Gastroesophageal sphincter (tissue), 3 donors: ENCODE results near the gene KCTD12.

Source experiments
- EP300 ChIP-seq: sonication (generic); formaldehyde crosslinking; IDR thresholded peaks from one replicate; pipeline ENCODE4 v1.6.1; 2017; ENCODE audit warnings: antibody characterized with exemption, mild to moderate bottlenecking
- TF ChIP-seq, protein P1 (sequence below), 4 experiments: fragments of 200-600 bp in 2 of 4; fragments of 450-650 bp in 2 of 4; sonication (generic) in 1 of 4; IDR thresholded peaks; one replicate each; pipeline ENCODE4 v1.5.1; 2017 to 2019; ENCODE audit warnings: antibody characterized with exemption in 4 of 4, mild to moderate bottlenecking in 2 of 4, moderate library complexity in 2 of 4

DNA sequence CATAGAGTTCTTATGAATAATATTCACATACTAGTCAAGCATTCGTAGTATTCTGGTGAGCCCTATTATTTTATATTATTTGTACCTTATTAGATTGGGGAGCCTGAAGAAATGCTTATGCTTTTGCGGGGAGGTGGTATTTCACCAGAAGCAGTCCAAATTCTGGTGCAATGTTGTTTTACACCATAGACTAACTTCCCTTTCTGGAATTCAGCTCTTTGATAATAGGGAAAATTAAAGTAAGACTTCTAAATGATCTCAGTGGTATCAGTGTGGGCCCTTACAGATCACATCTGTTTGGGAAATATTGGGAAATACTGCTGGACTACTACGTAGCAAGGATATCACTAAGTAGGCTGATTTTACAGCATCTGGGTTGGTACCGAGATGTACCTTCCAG, 34.2 kb downstream of the KCTD12 start:
- TF ChIP-seq, protein P1, sequence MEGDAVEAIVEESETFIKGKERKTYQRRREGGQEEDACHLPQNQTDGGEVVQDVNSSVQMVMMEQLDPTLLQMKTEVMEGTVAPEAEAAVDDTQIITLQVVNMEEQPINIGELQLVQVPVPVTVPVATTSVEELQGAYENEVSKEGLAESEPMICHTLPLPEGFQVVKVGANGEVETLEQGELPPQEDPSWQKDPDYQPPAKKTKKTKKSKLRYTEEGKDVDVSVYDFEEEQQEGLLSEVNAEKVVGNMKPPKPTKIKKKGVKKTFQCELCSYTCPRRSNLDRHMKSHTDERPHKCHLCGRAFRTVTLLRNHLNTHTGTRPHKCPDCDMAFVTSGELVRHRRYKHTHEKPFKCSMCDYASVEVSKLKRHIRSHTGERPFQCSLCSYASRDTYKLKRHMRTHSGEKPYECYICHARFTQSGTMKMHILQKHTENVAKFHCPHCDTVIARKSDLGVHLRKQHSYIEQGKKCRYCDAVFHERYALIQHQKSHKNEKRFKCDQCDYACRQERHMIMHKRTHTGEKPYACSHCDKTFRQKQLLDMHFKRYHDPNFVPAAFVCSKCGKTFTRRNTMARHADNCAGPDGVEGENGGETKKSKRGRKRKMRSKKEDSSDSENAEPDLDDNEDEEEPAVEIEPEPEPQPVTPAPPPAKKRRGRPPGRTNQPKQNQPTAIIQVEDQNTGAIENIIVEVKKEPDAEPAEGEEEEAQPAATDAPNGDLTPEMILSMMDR (IDR thresholded peaks at IDR 0.05): no peak
- no peak for TF ChIP-seq EP300
